H1 (cell line): ENCODE results near the gene NAT9. TPM values are rescaled to one million over a fixed set of nuclear protein-coding genes. Genes with fewer than 3 reads are reported as not detected.

ENCODE experiments used
- CTCF ChIA-PET: fragments of 300-600 bp; sonication (Branson Sonifier 250); formaldehyde crosslinking; loops from one replicate; lab custom pipeline; 2021; ENCODE audit not compliant: partially characterized antibody; lab: Charles Lee
- POLR2A ChIA-PET: fragments of 300-600 bp; sonication (Branson Sonifier 250); formaldehyde crosslinking; loops from one replicate; lab custom pipeline; 2021; ENCODE audit warnings: inconsistent platforms; ENCODE audit not compliant: partially characterized antibody; lab: Charles Lee
- DNase-seq, 2 experiments: peaks; one replicate each; pipeline versions ENCODE4 v3.0.0 to v3.0.0-alpha.2; 2010 to 2022; ENCODE audit warnings: low spot score in 2 of 2, low read depth in 1 of 2, mixed read lengths in 1 of 2
- FAIRE-seq: peaks from 2 replicates; lab custom pipeline; 2011; peaks lifted over from hg19 to GRCh38; lab: Jason Lieb, UNC
- H2AFZ ChIP-seq: 2 replicates; pipeline ENCODE4 v1.8.1; 2012; ENCODE audit warnings: low read length, inconsistent platforms
- H2AK5ac ChIP-seq: 2 replicates; pipeline ENCODE4 v1.6.1; 2013; ENCODE audit warnings: low read depth, low read length
- H2BK120ac ChIP-seq: replicated peaks from 2 replicates; pipeline ENCODE3; 2013; ENCODE audit warnings: low read depth, low read length, inconsistent platforms
- H2BK12ac ChIP-seq: 2 replicates; pipeline ENCODE4 v1.6.1; 2013; ENCODE audit warnings: low read depth, low read length
- H2BK15ac ChIP-seq: 2 replicates; pipeline ENCODE4 v1.6.1; 2013; ENCODE audit warnings: low read length
- H2BK20ac ChIP-seq: 2 replicates; pipeline ENCODE4 v1.6.1; 2013; ENCODE audit warnings: low read length
- H2BK5ac ChIP-seq: 2 replicates; pipeline ENCODE4 v1.6.1; 2013; ENCODE audit warnings: low read depth, low read length
- H3K14ac ChIP-seq: 2 replicates; pipeline ENCODE4 v1.6.1; 2013; ENCODE audit warnings: inconsistent platforms; ENCODE audit not compliant: insufficient read length
- H3K18ac ChIP-seq: 2 replicates; pipeline ENCODE4 v1.6.1; 2013; ENCODE audit warnings: low read length; ENCODE audit errors: extremely low read depth
- H3K23ac ChIP-seq: 2 replicates; pipeline ENCODE4 v1.6.1; 2013; ENCODE audit warnings: inconsistent platforms; ENCODE audit not compliant: insufficient read length
- H3K23me2 ChIP-seq: 2 replicates; pipeline ENCODE4 v1.6.1; 2013; ENCODE audit warnings: low read depth, low read length
- H3K27ac ChIP-seq: 2 replicates; pipeline ENCODE4 v1.6.1; 2011; ENCODE audit warnings: low read depth, low read length, inconsistent platforms
- H3K27me3 ChIP-seq, 4 experiments: replicated peaks in 1 of 4; 1 replicate in 1 of 4; 2 replicates in 3 of 4; pipeline versions ENCODE4 v1.6.1 to v1.8.1; 2011 to 2013; ENCODE audit warnings: low read length in 3 of 4, mild to moderate bottlenecking in 3 of 4, inconsistent platforms in 2 of 4, mixed read lengths in 2 of 4, moderate library complexity in 1 of 4; ENCODE audit not compliant: control insufficient read depth in 3 of 4, insufficient read depth in 3 of 4; ENCODE audit errors: extremely low read depth in 1 of 4
- H3K36me3 ChIP-seq, 4 experiments: 2 replicates each; pipeline versions ENCODE4 v1.6.1 to v1.8.1; 2011 to 2013; ENCODE audit warnings: mild to moderate bottlenecking in 4 of 4, low read length in 3 of 4, moderate library complexity in 2 of 4, control low read depth in 1 of 4, inconsistent platforms in 1 of 4; ENCODE audit not compliant: insufficient read depth in 4 of 4, control insufficient read depth in 2 of 4
- H3K4ac ChIP-seq: replicated peaks from 2 replicates; pipeline ENCODE3; 2013; ENCODE audit warnings: low read length, low read depth, mixed read lengths, inconsistent platforms; ENCODE audit not compliant: insufficient read length
- H3K4me1 ChIP-seq, 4 experiments: replicated peaks in 1 of 4; 1 replicate in 1 of 4; 2 replicates in 3 of 4; pipeline versions ENCODE4 v1.6.1 to v1.8.1; 2011 to 2013; ENCODE audit warnings: low read length in 3 of 4, inconsistent platforms in 2 of 4, mixed read lengths in 1 of 4; ENCODE audit not compliant: insufficient read depth in 4 of 4, control insufficient read depth in 3 of 4
- H3K4me2 ChIP-seq, 2 experiments: 2 replicates each; pipeline versions ENCODE4 v1.6.1 to v1.8.1; 2011 to 2013; ENCODE audit warnings: low read depth in 2 of 2, low read length in 2 of 2, control low read depth in 1 of 2, inconsistent platforms in 1 of 2, mild to moderate bottlenecking in 1 of 2; ENCODE audit not compliant: insufficient read depth in 1 of 2
- H3K4me3 ChIP-seq, 4 experiments: fragments of 200-600, 300-600 bp in 1 of 4; sonication (generic), shearing (Covaris generic), sonication (Bioruptor Twin) in 1 of 4; 2 replicates each; pipeline versions ENCODE4 v1.5.1 to v1.8.1; 2011 to 2016; ENCODE audit warnings: low read length in 4 of 4, low read depth in 3 of 4, control low read depth in 2 of 4, inconsistent platforms in 2 of 4, mild to moderate bottlenecking in 2 of 4, mixed read lengths in 1 of 4, moderate library complexity in 1 of 4; ENCODE audit not compliant: insufficient read depth in 2 of 4; ENCODE audit errors: extremely low read depth in 1 of 4
- H3K56ac ChIP-seq: replicated peaks from 2 replicates; pipeline ENCODE3; 2013; ENCODE audit warnings: low read depth, mild to moderate bottlenecking, mixed read lengths, low read length, inconsistent platforms; ENCODE audit not compliant: insufficient read length
- H3K79me1 ChIP-seq: 2 replicates; pipeline ENCODE4 v1.6.1; 2013; ENCODE audit warnings: low read depth, low read length, control low read depth
- H3K79me2 ChIP-seq, 2 experiments: 2 replicates each; pipeline versions ENCODE4 v1.6.1 to v1.8.1; 2012 to 2013; ENCODE audit warnings: low read length in 2 of 2, mild to moderate bottlenecking in 2 of 2, inconsistent platforms in 1 of 2; ENCODE audit not compliant: insufficient read depth in 2 of 2, control insufficient read depth in 1 of 2
- H3K9ac ChIP-seq, 4 experiments: replicated peaks in 1 of 4; 1 replicate in 1 of 4; 2 replicates in 3 of 4; pipeline versions ENCODE4 v1.6.1 to v1.8.1; 2011 to 2013; ENCODE audit warnings: low read depth in 3 of 4, low read length in 3 of 4, control low read depth in 2 of 4, mild to moderate bottlenecking in 2 of 4, moderate library complexity in 2 of 4, inconsistent platforms in 1 of 4; ENCODE audit errors: extremely low read depth in 1 of 4
- H3K9me3 ChIP-seq, 2 experiments: 2 replicates each; pipeline versions ENCODE4 v1.6.1 to v1.8.1; 2012 to 2013; ENCODE audit warnings: mild to moderate bottlenecking in 2 of 2, moderate library complexity in 2 of 2, control low read depth in 1 of 2, inconsistent platforms in 1 of 2, low read depth in 1 of 2, low read length in 1 of 2, mixed read lengths in 1 of 2; ENCODE audit not compliant: insufficient read depth in 2 of 2
- H4K20me1 ChIP-seq, 2 experiments: replicated peaks in 1 of 2; 2 replicates each; pipeline versions ENCODE3 to v1.8.1; 2011 to 2013; ENCODE audit warnings: inconsistent platforms in 2 of 2, low read length in 2 of 2, mild to moderate bottlenecking in 1 of 2; ENCODE audit not compliant: insufficient read depth in 2 of 2, control insufficient read depth in 1 of 2
- H4K5ac ChIP-seq: 2 replicates; pipeline ENCODE4 v1.6.1; 2013; ENCODE audit warnings: low read length, low read depth, mixed read lengths, inconsistent platforms; ENCODE audit not compliant: insufficient read length
- H4K8ac ChIP-seq: 2 replicates; pipeline ENCODE4 v1.8.0; 2013; ENCODE audit warnings: mild to moderate bottlenecking, moderate library complexity, low read length, inconsistent platforms; ENCODE audit not compliant: insufficient read depth; ENCODE audit errors: extremely low read depth
- H4K91ac ChIP-seq: replicated peaks from 2 replicates; pipeline ENCODE3; 2013; ENCODE audit warnings: low read length, mixed read lengths, inconsistent platforms; ENCODE audit not compliant: insufficient read length
- BCL11A ChIP-seq, 2 experiments: IDR thresholded peaks; one replicate each; pipeline ENCODE4 v1.6.1; 2011; ENCODE audit warnings: low read depth in 2 of 2, low read length in 2 of 2, mild to moderate bottlenecking in 2 of 2
- POU5F1 ChIP-seq: IDR thresholded peaks from 2 replicates; pipeline ENCODE4 v1.6.1; 2011; ENCODE audit warnings: low read depth, mild to moderate bottlenecking, low read length, moderate library complexity
- WGBS, 2 experiments: shearing (Covaris generic) in 1 of 2; methylation state at CpG; one replicate each; pipeline versions ENCODE4 v1.1.6 to v1.1.7; 2013 to 2015; ENCODE audit warnings: low lambda C conversion rate in 2 of 2, mixed read lengths in 2 of 2, inconsistent platforms in 1 of 2, low coverage in 1 of 2, missing lambda C conversion rate in 1 of 2; ENCODE audit not compliant: insufficient replicate concordance in 2 of 2, insufficient coverage in 1 of 2, insufficient read length in 1 of 2; ENCODE audit errors: extremely low coverage in 1 of 2, missing lambda C conversion rate in 1 of 2; 5-methylcytosine and 5-hydroxymethylcytosine counted together
- polyA plus RNA-seq, 7 experiments: library from polyadenylated mRNA; depleted of rRNA in 3 of 7; stranded (reverse) in 5 of 7; unstranded in 2 of 7; fragments of >200 nt in 5 of 7; fragments of 200-250 nt in 2 of 7; gene quantifications; 1 replicate in 5 of 7; 2 replicates in 1 of 7; 4 replicates in 1 of 7; pipeline versions ENCODE4 v1.2.1 to v1.2.3, GENCODE V29; 2011 to 2013; ENCODE audit warnings: missing spikeins in 2 of 7, mixed read lengths in 2 of 7
- total RNA-seq: library from RNA; stranded (reverse); fragmentation: NEBNext Ultra II Directional; extraction: Animal tissue kit (Norgen Biotek cat#: 25700); gene quantifications from 2 replicates; pipeline ENCODE4 v1.2.1, GENCODE V29; 2021

NAT9 gene
- total and polyA plus RNA-seq, 2 of the 8 experiments (the other 6 are each of a cell fraction or from before 2014, with no cell fraction given) = 32.3 to 42.7 TPM

DNA sequence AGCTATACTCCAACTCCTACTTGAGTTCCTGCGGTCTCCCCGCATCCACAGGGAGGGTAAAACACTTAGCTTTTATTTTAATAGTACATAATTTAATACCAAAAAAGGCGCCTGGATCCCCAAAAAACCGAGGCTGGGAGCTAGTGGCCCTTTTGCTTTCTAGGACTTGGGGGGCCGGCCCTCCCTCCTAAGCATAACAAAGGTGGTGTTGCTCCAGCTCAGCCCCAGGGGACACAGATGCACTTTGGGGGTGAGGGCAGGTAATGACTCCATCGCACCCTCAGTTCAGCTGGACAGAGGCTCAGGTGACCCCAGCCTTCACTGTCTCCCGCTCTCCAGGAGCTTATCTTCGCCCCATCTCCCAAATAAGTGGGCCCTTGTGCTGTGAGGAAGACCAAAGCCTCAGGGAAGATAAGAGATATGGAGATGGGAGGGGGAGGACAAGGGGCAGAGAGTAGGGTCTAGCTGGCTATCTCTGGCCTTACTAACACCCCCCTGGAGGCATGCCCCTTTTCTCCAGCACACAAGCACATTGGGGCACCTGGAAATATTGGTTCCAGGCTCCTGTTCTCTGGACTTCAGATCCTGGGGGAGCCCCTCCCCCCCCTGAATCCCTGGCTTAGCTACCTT, 30.5 kb downstream of the NAT9 start:
- Histone ChIP-seq H3K14ac (no peak overlapping the region), H4K91ac (peak overlapping the region; percentile 25), H4K8ac (no peak overlapping the region; the same call in 1 of the 2 replicates), H3K4ac (no peak overlapping the region), H3K4me1 (peaks cover 5 to 32% (median 22%) of the 10 kb centered on the region in 4 experiments), H3K23me2 (peaks cover 13% of the 10 kb centered on the region), H3K4me2 (peak overlapping the region; percentile 15 to 74), H2BK5ac (peak overlapping the region; percentile 18; the same call in 1 of the 2 replicates), H2AK5ac (0 out of 2 replicates have a peak overlapping the region, but pooled peaks have one; percentile 18), H2AFZ (no peak overlapping the region), H2BK120ac (no peak overlapping the region), H2BK12ac (no peak overlapping the region), H3K9ac (no peak overlapping the region), H3K79me1 (peaks cover 3% of the 10 kb centered on the region), H4K5ac (no peak overlapping the region), H3K4me3 (peak overlapping the region in 2 of 4 experiments; percentile 10 to 52; a peak in 3 of 8 replicates), H2BK20ac (no peak overlapping the region), H2BK15ac (no peak overlapping the region), H3K23ac (no peak overlapping the region), H3K18ac (peak overlapping the region; percentile 17; the same call in 1 of the 2 replicates), H3K27me3 (no peaks in the 10 kb centered on the region), H3K27ac (no peak overlapping the region), H3K36me3 (no peaks in the 10 kb centered on the region), H3K79me2 (peaks cover under 1 to 16% of the 10 kb centered on the region in 2 experiments; a peak in 3 of 4 replicates), H3K9me3 (no peaks in the 10 kb centered on the region), H3K56ac (no peak overlapping the region), H4K20me1 (peaks cover 10 to 12% of the 10 kb centered on the region in 2 experiments)
- ChIA-PET POLR2A (interaction anchor here (0.8 to 9.3 kb wide), 13 partner anchors 8 to 115 kb away, joined by 3 to 60 read pairs (median 4); partner anchors contain the start of genes NAT9 and RAB37), CTCF (interaction anchor here (0.6 to 4.7 kb wide), 35 partner anchors 9 to 368 kb away, joined by 3 to 388 read pairs (median 6); partner anchors contain the start of genes CD300LF, MRPL58, NAT9 and RAB37)
- FAIRE-seq (no peak), DNase-seq (no peak)
- WGBS, 2 experiments = 66% methylated on average over 8 of the region's 8 CpGs; no CpG with 5 or more reads in 1 of the 2 experiments
- TF ChIP-seq POU5F1 = 0 out of 2 replicates have a peak, but pooled peaks have one; percentile 9
- no peak for TF ChIP-seq BCL11A (IDR thresholded peaks at IDR 0.05; ENCODE audit: low read depth in 2 of 2, low read length in 2 of 2)
